Prostate gland (tissue), 2 donors: ENCODE measurements around the gene RPS27L. TPM values are rescaled to one million over a fixed set of nuclear protein-coding genes. Genes with fewer than 3 reads are reported as not detected.
A peak's percentile ranks its signal among the peaks of the same experiment; 100 is the strongest.

Experiments used
- DNase-seq: peaks from one replicate; pipeline ENCODE4 v3.0.0-alpha.2; 2019; ENCODE audit warnings: low spot score
- H3K27ac ChIP-seq, 2 donors: fragments of 200-600 bp; sonication (generic); 2 replicates each; pipeline ENCODE4 v1.5.1; 2017 to 2019
- H3K27me3 ChIP-seq: fragments of 200-600 bp; sonication (generic); replicated peaks from 2 replicates; pipeline ENCODE4 v1.5.1; 2019; ENCODE audit not compliant: insufficient read depth
- H3K36me3 ChIP-seq, 2 donors: fragments of 200-600 bp; sonication (generic); 1 replicate in 1 of 2; 2 replicates in 1 of 2; pipeline versions ENCODE4 v1.5.1 to v1.8.1; 2017 to 2019
- H3K4me1 ChIP-seq: fragments of 200-600 bp; sonication (generic); replicated peaks from 2 replicates; pipeline ENCODE4 v1.5.1; 2019
- H3K4me3 ChIP-seq, 2 donors: fragments of 200-600 bp; sonication (generic); 2 replicates each; pipeline ENCODE4 v1.5.1; 2017 to 2019
- H3K9me3 ChIP-seq: fragments of 200-600 bp; sonication (generic); 2 replicates; pipeline ENCODE4 v1.5.1; 2017
- POLR2A ChIP-seq: fragments of 450-650 bp; IDR thresholded peaks from one replicate; pipeline ENCODE4 v1.6.1; 2016; ENCODE audit warnings: antibody characterized with exemption, mild to moderate bottlenecking
- POLR2AphosphoS5 ChIP-seq: sonication (generic); formaldehyde crosslinking; IDR thresholded peaks from one replicate; pipeline ENCODE4 v1.6.1; 2017; ENCODE audit warnings: antibody characterized with exemption
- WGBS: methylation state at CpG from one replicate; pipeline ENCODE4 v1.1.5; 2018; 5-methylcytosine and 5-hydroxymethylcytosine counted together
- intact Hi-C: fragments of 100-400 bp; cut with DNase I; formaldehyde crosslinking; loops from one replicate; pipeline ENCODE4 v1.14.2; 2022
- total RNA-seq, 2 donors: library from RNA; depleted of rRNA; stranded (reverse); fragments of >200 nt; gene quantifications; one replicate each; pipeline ENCODE4 v1.1.0, GENCODE V29; 2016
- TF ChIP-seq, protein P1 (sequence below), 4 experiments: fragments of 200-600 bp in 2 of 4; fragments of 450-650 bp in 2 of 4; sonication (generic) in 2 of 4; IDR thresholded peaks; 1 replicate in 3 of 4; 2 replicates in 1 of 4; pipeline ENCODE4 v1.5.1; 2016 to 2019; ENCODE audit warnings: antibody characterized with exemption in 4 of 4, mild to moderate bottlenecking in 2 of 4, moderate library complexity in 2 of 4

The RPS27L gene
- total RNA-seq, 2 donors from 2014 or later, result 49.2 to 102 TPM

DNA sequence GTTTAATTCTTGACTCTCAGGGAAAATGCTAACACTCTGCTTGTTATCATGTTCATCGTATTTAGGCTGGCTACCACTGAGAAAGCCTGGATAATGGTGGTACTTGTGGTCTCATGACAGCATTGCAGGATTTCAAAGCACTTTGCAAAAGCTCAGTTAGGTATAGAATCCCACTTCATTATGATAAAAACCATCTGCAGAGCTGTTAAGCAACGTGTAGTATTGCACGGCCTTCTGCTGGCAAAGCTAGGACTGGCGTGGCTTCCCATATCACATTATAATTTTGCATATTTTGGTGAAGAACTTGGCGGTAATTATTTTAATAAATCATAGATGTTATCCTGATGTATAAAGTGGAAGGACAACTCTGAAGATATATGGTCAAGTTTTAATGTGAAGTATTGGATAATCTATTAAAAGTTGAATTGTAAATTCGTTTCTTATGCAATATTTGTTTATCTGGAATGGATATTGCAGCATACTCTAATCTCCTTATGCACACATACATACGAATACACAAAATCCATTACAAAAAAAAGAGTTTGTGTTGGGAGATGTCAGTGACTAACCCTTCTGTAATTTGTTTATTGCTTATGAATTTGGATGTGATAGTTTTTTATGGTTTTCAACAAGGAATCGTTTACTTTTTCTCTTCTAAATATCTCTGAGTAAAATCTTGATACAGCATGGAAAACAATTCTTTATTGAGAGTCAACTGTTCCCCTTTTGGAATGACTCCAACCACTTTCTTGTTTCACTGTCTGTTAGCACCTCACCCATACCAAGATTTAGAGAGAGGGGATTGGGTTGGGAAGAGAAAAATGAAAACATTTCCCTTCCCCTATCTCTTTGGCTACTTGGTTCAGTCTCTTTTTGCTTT lies 41.3 kb upstream of the RPS27L start:
- H3K27ac ChIP-seq, result no peak overlapping the region
- no peak overlapping the region for H3K4me3 ChIP-seq
- H3K27me3 ChIP-seq, result no peaks in the 10 kb centered on the region
- H3K9me3 ChIP-seq, result no peaks in the 10 kb centered on the region
- intact Hi-C loops, result no loop called here
- H3K4me1 ChIP-seq, result peaks cover 6% of the 10 kb centered on the region
- WGBS, result 50% methylated on average over 8 of the region's 8 CpGs
- no peak for DNase-seq
- no peaks in the 10 kb centered on the region for H3K36me3 ChIP-seq
- TF ChIP-seq, protein P1, sequence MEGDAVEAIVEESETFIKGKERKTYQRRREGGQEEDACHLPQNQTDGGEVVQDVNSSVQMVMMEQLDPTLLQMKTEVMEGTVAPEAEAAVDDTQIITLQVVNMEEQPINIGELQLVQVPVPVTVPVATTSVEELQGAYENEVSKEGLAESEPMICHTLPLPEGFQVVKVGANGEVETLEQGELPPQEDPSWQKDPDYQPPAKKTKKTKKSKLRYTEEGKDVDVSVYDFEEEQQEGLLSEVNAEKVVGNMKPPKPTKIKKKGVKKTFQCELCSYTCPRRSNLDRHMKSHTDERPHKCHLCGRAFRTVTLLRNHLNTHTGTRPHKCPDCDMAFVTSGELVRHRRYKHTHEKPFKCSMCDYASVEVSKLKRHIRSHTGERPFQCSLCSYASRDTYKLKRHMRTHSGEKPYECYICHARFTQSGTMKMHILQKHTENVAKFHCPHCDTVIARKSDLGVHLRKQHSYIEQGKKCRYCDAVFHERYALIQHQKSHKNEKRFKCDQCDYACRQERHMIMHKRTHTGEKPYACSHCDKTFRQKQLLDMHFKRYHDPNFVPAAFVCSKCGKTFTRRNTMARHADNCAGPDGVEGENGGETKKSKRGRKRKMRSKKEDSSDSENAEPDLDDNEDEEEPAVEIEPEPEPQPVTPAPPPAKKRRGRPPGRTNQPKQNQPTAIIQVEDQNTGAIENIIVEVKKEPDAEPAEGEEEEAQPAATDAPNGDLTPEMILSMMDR (IDR thresholded peaks at IDR 0.05), result no peak
- TF ChIP-seq POLR2AphosphoS5, result no peak

DNA sequence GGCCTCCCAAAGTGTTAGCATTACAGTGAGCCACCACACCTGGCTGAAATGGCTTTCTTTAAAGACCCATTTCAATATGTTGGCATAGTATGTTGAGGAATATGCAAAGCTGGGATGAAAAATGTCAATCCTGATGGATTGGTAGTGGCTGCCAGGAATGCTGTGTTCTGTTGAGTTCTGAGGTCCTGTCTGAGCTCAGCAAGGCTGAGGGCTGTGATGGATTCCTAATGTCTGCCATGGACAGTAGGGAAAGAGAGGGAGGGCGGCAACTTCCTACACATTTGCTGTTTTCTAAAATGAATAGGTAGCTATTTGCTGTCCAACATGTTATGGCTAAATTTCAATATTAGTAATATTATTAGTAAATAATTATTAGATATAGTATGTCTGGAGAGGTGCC lies 40.3 kb upstream of the RPS27L start:
- intact Hi-C loops, result no loop called here
- H3K27ac ChIP-seq, result no peak overlapping the region
- no peak overlapping the region for H3K4me3 ChIP-seq
- H3K9me3 ChIP-seq, result no peaks in the 10 kb centered on the region
- TF ChIP-seq, protein P1 (IDR thresholded peaks at IDR 0.05), result no peak
- TF ChIP-seq POLR2AphosphoS5 (no peak), POLR2A (no peak)
- WGBS, result 100% methylated on average over 1 of the region's 1 CpG
- no peaks in the 10 kb centered on the region for H3K36me3 ChIP-seq
- no peak for DNase-seq
- no peaks in the 10 kb centered on the region for H3K27me3 ChIP-seq
- H3K4me1 ChIP-seq, result no peaks in the 10 kb centered on the region

DNA sequence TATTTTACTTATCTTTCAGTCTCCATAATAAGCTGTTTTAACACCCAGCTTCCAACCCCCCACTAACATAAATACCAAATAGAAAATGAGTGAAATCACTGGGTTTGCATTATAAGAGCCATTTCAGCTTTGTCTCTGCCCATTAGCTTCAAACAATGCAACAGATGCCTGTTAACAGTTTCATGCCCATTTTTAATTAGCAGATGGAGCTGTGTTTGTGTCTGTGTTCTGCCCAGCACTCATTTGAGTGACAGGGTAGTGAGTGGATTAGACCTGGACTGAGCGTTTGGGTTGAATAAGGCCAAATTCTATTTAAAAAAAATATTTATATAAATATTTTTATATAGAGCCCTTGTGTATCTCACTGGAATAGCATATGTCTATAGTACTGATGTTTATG lies 39.6 kb upstream of the RPS27L start:
- Histone ChIP-seq H3K4me3 (no peak overlapping the region), H3K4me1 (no peaks in the 10 kb centered on the region), H3K27ac (no peak overlapping the region), H3K9me3 (no peaks in the 10 kb centered on the region), H3K36me3 (no peaks in the 10 kb centered on the region), H3K27me3 (no peaks in the 10 kb centered on the region)
- TF ChIP-seq, protein P1 (IDR thresholded peaks at IDR 0.05), result no peak
- TF ChIP-seq POLR2A (no peak), POLR2AphosphoS5 (no peak)
- intact Hi-C loops, result no loop called here
- no peak for DNase-seq
- WGBS, result 74% methylated on average over 1 of the region's 1 CpG

DNA sequence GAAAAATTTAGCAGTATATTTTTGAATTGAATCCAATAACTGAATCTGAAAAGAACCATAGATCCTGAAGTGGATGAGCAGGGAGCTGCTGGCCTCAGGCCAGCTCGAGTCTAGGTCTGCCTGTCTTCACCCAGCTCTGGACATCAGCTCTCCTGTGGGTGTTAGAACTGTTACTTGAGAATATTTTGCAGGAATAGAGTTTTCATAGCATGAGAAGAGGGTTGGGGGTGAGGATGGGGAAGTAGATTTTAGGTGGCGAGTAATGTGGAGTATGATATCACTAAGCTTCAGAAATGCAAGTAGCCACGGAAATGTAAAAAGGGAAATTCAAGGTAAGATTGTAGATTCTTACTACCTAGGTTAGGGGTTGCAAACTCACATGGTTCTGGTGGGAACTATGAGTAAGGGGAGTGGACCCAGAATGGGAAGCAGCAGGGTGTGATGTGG lies 38.3 kb upstream of the RPS27L start:
- H3K4me1 ChIP-seq, result no peaks in the 10 kb centered on the region
- H3K36me3 ChIP-seq, result no peaks in the 10 kb centered on the region
- 80% methylated on average over 3 of the region's 3 CpGs for WGBS
- no peak overlapping the region for H3K4me3 ChIP-seq
- H3K9me3 ChIP-seq, result no peaks in the 10 kb centered on the region
- no peak for TF ChIP-seq POLR2AphosphoS5
- TF ChIP-seq, protein P1 (IDR thresholded peaks at IDR 0.05), result no peak
- no peak for TF ChIP-seq POLR2A
- peak overlapping the region; percentile 28 to 34 for H3K27ac ChIP-seq
- intact Hi-C loops, result no loop called here
- no peak for DNase-seq
- no peaks in the 10 kb centered on the region for H3K27me3 ChIP-seq
